ENCODE data around the gene CCL8.

GRCh38 chr17:34305606-34306005 is 13.6 kb upstream of the CCL8 start:
- TF ChIP-seq CTCF (IDR thresholded peaks at IDR 0.05; ENCODE audit: low read depth, low read length, poor library complexity, severe bottlenecking): no peak
- TF ChIP-seq EZH2phosphoT487 (IDR thresholded peaks at IDR 0.05; ENCODE audit: borderline replicate concordance, low read length): no peak
